Measurements from ENCODE around the gene ZNRF4. TPM values are rescaled to one million over a fixed set of nuclear protein-coding genes. Genes with fewer than 3 reads are reported as not detected.

ZNRF4 gene
- total and polyA plus RNA-seq, 2 of the 8 experiments (the other 6 are each of a cell fraction or from before 2014, with no cell fraction given) = not detected

DNA sequence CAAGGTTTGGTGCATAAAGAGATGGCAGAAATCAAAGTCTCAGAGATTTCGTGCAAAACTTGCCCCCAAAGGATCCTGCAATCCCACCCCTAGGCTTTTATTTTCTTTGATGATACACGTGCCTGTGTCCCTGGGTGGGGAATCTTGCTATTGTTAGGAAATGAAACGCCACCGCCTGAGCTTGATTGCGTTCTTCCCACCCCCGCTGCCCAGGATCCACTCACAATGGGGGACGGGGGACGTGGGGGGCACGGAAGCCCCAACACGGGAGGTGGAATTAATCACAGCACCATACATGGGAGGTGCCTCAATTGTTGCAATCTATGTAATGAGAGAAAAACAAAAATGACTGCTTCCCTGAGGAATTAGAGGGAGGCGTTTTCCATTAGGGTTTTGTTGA lies 39.6 kb downstream of the ZNRF4 start (continued):
- TF ChIP-seq, protein P1, sequence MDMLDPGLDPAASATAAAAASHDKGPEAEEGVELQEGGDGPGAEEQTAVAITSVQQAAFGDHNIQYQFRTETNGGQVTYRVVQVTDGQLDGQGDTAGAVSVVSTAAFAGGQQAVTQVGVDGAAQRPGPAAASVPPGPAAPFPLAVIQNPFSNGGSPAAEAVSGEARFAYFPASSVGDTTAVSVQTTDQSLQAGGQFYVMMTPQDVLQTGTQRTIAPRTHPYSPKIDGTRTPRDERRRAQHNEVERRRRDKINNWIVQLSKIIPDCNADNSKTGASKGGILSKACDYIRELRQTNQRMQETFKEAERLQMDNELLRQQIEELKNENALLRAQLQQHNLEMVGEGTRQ (IDR thresholded peaks at IDR 0.05; ENCODE audit: low read length) = no peak
- no peak for TF ChIP-seq KDM4A (IDR thresholded peaks at IDR 0.05; ENCODE audit: low read depth, low read length, severe bottlenecking)
- TF ChIP-seq EGR1 (IDR thresholded peaks at IDR 0.05; ENCODE audit: borderline replicate concordance, low read depth, low read length) = no peak
- TF ChIP-seq JUND (IDR thresholded peaks at IDR 0.05; ENCODE audit: low read length) = no peak
- TF ChIP-seq POLR2A (IDR thresholded peaks at IDR 0.05; ENCODE audit: control extremely low read depth in 1 of 2, low read depth in 2 of 2, low read length in 2 of 2) = no peak
- TF ChIP-seq PHF8 (conservative IDR thresholded peaks at IDR 0.05; ENCODE audit: low read depth, low read length) = no peak
- TF ChIP-seq EP300 (IDR thresholded peaks at IDR 0.05; ENCODE audit: borderline replicate concordance in 1 of 2, low read depth in 2 of 2, low read length in 2 of 2) = no peak
